Stomach smooth muscle (tissue), 2 donors: ENCODE results near the gene DENND1B.

Source experiments
- H3K27ac ChIP-seq: one replicate; pipeline ENCODE4 v1.7.0; 2013; ENCODE audit warnings: mild to moderate bottlenecking, low read length, inconsistent platforms
- H3K27me3 ChIP-seq, 2 donors: one replicate each; pipeline ENCODE4 v1.7.0; 2013; ENCODE audit warnings: low read length in 2 of 2; ENCODE audit not compliant: insufficient read depth in 2 of 2, control insufficient read depth in 1 of 2
- H3K36me3 ChIP-seq, 2 donors: one replicate each; pipeline ENCODE4 v1.7.0; 2013; ENCODE audit warnings: low read length in 2 of 2; ENCODE audit not compliant: control insufficient read depth in 2 of 2, insufficient read depth in 2 of 2
- H3K4me1 ChIP-seq: one replicate; pipeline ENCODE4 v1.7.0; 2013; ENCODE audit warnings: low read length; ENCODE audit not compliant: control insufficient read depth, insufficient read depth
- H3K4me3 ChIP-seq, 2 donors: one replicate each; pipeline ENCODE4 v1.7.0; 2013; ENCODE audit warnings: low read length in 2 of 2
- H3K9ac ChIP-seq, 2 donors: one replicate each; pipeline ENCODE4 v1.7.0; 2013; ENCODE audit warnings: low read length in 2 of 2, mild to moderate bottlenecking in 1 of 2
- H3K9me3 ChIP-seq, 2 donors: one replicate each; pipeline ENCODE4 v1.7.0; 2013; ENCODE audit warnings: low read length in 2 of 2; ENCODE audit not compliant: control insufficient read depth in 2 of 2
- donor health status: healthy.
- donor health status: Pancreatic carcinoma.

Gene DENND1B

DNA sequence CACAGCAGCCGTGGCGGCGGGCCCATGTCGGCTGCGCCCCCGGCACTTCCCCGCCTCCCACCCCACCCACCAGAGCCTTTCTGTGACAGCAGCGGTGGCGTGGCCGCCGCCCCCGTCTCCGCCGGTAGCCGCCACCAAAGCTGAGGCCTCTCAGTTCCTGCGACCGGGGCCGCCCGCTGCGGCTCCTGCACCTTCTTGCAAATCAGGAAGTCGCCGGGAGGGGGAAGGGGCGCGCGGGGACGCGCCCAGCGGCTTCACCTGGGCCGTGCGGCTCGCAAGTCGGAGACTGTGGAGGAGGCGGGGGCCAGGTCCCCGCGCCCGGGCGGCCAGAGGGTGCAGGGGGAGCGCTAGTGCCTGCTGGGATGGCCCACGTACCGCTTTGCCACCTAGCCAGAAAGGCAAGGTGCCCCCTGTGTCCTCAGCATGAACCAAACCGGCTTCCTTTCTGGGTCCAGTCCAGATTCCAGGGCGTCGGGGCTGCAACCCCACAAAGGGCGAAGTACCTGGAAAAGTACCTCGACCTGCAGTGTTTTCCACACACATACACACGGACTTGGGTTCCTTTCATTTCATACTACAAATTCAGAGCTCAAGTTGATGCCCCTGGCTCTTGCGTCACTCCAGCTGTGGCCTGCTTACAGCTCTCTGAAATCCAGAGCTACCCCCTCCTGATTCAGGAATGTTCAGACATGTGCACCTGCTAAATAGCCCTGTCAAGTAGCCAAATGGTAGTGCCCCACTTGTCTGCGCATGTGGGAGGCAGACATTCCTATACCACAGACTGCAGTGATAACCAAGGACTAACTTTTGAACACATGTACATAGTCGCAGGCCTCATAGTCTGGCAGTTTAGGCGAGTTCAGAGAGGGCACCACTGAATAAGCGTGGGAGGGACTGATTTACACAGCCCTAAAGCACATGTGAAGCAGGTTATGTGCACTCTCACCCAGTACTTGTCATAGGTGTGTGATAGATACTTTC lies at the start of gene DENND1B:
Gene DENND1B, minus strand, starts transcription at position 199 of the 981 bp plus-strand sequence. CDS start 325 bp downstream, outside the sequence.
- H3K4me1 ChIP-seq, result no peaks in the 10 kb centered on the region
- H3K9me3 ChIP-seq, result no peaks in the 10 kb centered on the region
- H3K27me3 ChIP-seq, result no peaks in the 10 kb centered on the region
- peak within 1 kb of the TSS; percentile 86 to 88 for H3K9ac ChIP-seq
- H3K27ac ChIP-seq, result peak within 1 kb of the TSS; percentile 38
- H3K36me3 ChIP-seq, result no peaks in the 10 kb centered on the region
- H3K4me3 ChIP-seq, result peak within 1 kb of the TSS; percentile 79 to 84

- no peaks in the 10 kb centered on the region for H3K9me3 ChIP-seq
- H3K4me3 ChIP-seq, result no peak overlapping the region
- no peaks in the 10 kb centered on the region for H3K4me1 ChIP-seq
- no peak overlapping the region for H3K9ac ChIP-seq
- no peaks in the 10 kb centered on the region for H3K27me3 ChIP-seq
- H3K27ac ChIP-seq, result no peak overlapping the region
- H3K36me3 ChIP-seq, result no peaks in the 10 kb centered on the region
Measured at GRCh38 chr1:197814306-197814705, 39.0 kb upstream of the DENND1B start.

DNA sequence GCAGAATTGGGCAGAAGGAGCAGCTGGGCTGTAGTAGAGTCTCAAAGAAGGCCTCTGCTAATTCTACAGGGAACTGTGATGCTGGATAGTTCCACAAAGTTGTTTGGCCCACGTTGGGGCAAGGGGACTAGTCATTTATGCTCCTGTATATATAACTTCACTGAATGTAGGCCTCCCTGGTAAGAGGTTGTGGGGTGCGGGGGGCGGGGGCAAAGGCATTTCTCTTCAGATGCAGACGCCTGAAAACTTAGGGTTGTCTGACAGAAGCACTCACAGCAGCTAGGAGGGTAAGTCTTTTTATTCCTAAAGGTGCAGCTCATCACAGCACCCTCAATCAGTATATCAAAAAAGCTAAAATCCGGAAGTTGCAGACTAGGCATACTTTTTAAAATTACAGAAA lies 38.5 kb upstream of the DENND1B start:
- Histone ChIP-seq H3K9me3 (no peaks in the 10 kb centered on the region), H3K27ac (no peak overlapping the region), H3K36me3 (no peaks in the 10 kb centered on the region), H3K27me3 (no peaks in the 10 kb centered on the region), H3K4me3 (no peak overlapping the region), H3K4me1 (no peaks in the 10 kb centered on the region), H3K9ac (no peak overlapping the region)

DNA sequence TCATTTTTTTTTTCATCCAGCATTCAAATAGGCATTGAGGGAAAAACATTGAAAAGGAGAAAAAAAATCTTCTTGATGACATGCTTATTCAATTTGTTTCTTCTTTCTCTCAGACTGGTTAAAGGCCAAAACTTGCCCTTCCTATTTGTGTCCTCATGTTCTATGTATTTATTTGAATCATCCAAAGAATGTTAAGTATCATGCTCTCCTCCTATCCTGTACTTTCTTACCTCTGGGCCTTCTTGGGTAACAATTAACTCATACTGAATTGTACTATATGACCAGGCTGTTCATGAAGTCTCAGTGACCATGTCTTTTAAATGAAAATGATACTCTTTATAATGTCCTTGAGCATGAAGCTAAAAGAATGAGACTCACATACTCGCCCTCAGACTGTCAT lies 36.5 kb upstream of the DENND1B start:
- Histone ChIP-seq H3K4me1 (no peaks in the 10 kb centered on the region), H3K27me3 (no peaks in the 10 kb centered on the region), H3K9me3 (no peaks in the 10 kb centered on the region), H3K27ac (no peak overlapping the region), H3K4me3 (no peak overlapping the region), H3K9ac (no peak overlapping the region), H3K36me3 (no peaks in the 10 kb centered on the region)

DNA sequence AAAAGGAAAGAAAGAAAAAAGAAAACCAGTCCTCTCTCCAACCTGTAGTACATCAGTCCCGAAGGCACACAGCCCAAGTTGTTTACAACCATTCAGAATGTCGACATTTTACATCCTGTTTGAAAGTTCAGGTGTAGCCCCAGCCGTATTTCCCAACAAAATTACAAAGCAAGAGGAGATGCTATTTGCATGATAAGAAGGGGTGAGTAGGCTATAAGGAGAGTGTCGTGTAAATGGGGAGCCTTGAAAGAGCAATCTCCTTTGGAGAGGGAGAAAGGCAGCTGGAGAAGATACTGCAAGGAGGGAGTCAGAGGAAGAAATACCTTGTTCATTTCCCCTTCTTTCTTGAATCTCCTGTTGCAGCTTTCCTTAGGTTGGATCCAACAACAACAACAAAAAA lies 35.5 kb upstream of the DENND1B start:
- H3K27me3 ChIP-seq, result no peaks in the 10 kb centered on the region
- no peaks in the 10 kb centered on the region for H3K36me3 ChIP-seq
- H3K4me3 ChIP-seq, result no peak overlapping the region
- no peaks in the 10 kb centered on the region for H3K4me1 ChIP-seq
- H3K9ac ChIP-seq, result no peak overlapping the region
- no peaks in the 10 kb centered on the region for H3K9me3 ChIP-seq
- no peak overlapping the region for H3K27ac ChIP-seq

- Histone ChIP-seq H3K9ac (no peak overlapping the region), H3K36me3 (no peaks in the 10 kb centered on the region), H3K4me1 (no peaks in the 10 kb centered on the region), H3K4me3 (no peak overlapping the region), H3K27ac (no peak overlapping the region), H3K27me3 (no peaks in the 10 kb centered on the region), H3K9me3 (no peaks in the 10 kb centered on the region)
Measured at GRCh38 chr1:197808880-197809279, 33.6 kb upstream of the DENND1B start.

- Histone ChIP-seq H3K27ac (no peak overlapping the region), H3K36me3 (no peaks in the 10 kb centered on the region), H3K9ac (no peak overlapping the region), H3K27me3 (no peaks in the 10 kb centered on the region), H3K4me3 (no peak overlapping the region), H3K4me1 (no peaks in the 10 kb centered on the region), H3K9me3 (no peaks in the 10 kb centered on the region)
Measured at GRCh38 chr1:197807739-197808453, 32.6 kb upstream of the DENND1B start.

GRCh38 chr1:197807216-197807615 lies 31.9 kb upstream of the DENND1B start:
- Histone ChIP-seq H3K9ac (no peak overlapping the region), H3K9me3 (no peaks in the 10 kb centered on the region), H3K4me3 (no peak overlapping the region), H3K27me3 (no peaks in the 10 kb centered on the region), H3K36me3 (no peaks in the 10 kb centered on the region), H3K4me1 (no peaks in the 10 kb centered on the region), H3K27ac (no peak overlapping the region)

- Histone ChIP-seq H3K27me3 (no peaks in the 10 kb centered on the region), H3K27ac (no peak overlapping the region), H3K9ac (no peak overlapping the region), H3K4me3 (no peak overlapping the region), H3K9me3 (no peaks in the 10 kb centered on the region), H3K4me1 (no peaks in the 10 kb centered on the region), H3K36me3 (no peaks in the 10 kb centered on the region)
Measured at GRCh38 chr1:197806718-197807117, 31.4 kb upstream of the DENND1B start.

DNA sequence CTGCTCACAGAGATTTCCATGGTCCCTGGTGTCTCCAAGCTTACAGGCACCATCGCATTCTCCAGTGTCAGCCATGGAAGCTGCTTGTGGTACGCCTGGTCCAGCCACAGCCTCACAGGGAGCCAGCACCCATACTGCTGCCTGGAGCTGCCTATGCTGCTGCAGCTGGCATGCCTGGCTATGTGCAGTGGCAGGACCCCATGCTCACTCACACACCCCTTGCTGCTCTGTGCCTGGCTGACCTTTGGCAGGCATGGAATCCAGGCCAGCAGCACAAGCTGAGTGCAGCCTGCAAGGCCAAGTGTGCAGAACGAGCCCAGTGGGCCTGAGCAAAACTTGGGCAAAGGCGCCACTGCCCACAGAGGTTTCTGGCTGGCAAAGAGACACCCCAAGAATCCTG lies 26.4 kb upstream of the DENND1B start:
- H3K27ac ChIP-seq, result no peak overlapping the region
- H3K4me3 ChIP-seq, result no peak overlapping the region
- no peaks in the 10 kb centered on the region for H3K27me3 ChIP-seq
- H3K9ac ChIP-seq, result no peak overlapping the region
- H3K9me3 ChIP-seq, result peaks cover 0 to 9% of the 10 kb centered on the region in 2 donors
- H3K36me3 ChIP-seq, result no peaks in the 10 kb centered on the region
- H3K4me1 ChIP-seq, result no peaks in the 10 kb centered on the region

- Histone ChIP-seq H3K9me3 (peaks cover 0 to 9% of the 10 kb centered on the region in 2 donors), H3K9ac (no peak overlapping the region), H3K36me3 (no peaks in the 10 kb centered on the region), H3K4me3 (no peak overlapping the region), H3K27me3 (no peaks in the 10 kb centered on the region), H3K27ac (no peak overlapping the region), H3K4me1 (no peaks in the 10 kb centered on the region)
Measured at GRCh38 chr1:197801111-197801482, 25.8 kb upstream of the DENND1B start.
